Stimulated activated CD4-positive, alpha-beta T cell treated with anti-CD3 and anti-CD28 coated beads, Interleukin-2, amount 100 ng/mL, for 48 hours (primary cell): ENCODE measurements around the gene STK36.

ENCODE experiments used
- DNase-seq, 2 donors: peaks; one replicate each; pipeline ENCODE4 v3.0.0-alpha.2; 2020

Gene STK36

GRCh38 chr2:218748741-218749441, 77.0 kb downstream of the STK36 start:
- no peak for DNase-seq
